Fibroblast of lung (primary cell): ENCODE results near the gene REXO5. TPM values are rescaled to one million over a fixed set of nuclear protein-coding genes. Genes with fewer than 3 reads are reported as not detected.
"Not testable (repeated sequence)": the region's sequence is repeated elsewhere in the genome, so short reads cannot be mapped to it uniquely, and the experiment has no call there.

Experiments
- DNase-seq, 2 donors: peaks; one replicate each; pipeline versions ENCODE4 v3.0.0 to v3.0.0-alpha.2; 2010; ENCODE audit warnings: low read depth in 2 of 2
- H2AFZ ChIP-seq: 2 replicates; pipeline ENCODE4 v1.5.1; 2012; ENCODE audit warnings: low read length, control low read depth, inconsistent platforms
- H3K27ac ChIP-seq: 2 replicates; pipeline ENCODE4 v1.5.1; 2011; ENCODE audit warnings: low read length, control low read depth; ENCODE audit not compliant: insufficient read depth
- H3K27me3 ChIP-seq: 2 replicates; pipeline ENCODE4 v1.5.1; 2011; ENCODE audit warnings: mild to moderate bottlenecking, low read length; ENCODE audit not compliant: control insufficient read depth, insufficient read depth
- H3K36me3 ChIP-seq: 2 replicates; pipeline ENCODE4 v1.5.1; 2011; ENCODE audit warnings: low read length; ENCODE audit not compliant: control insufficient read depth, insufficient read depth
- H3K4me1 ChIP-seq: 2 replicates; pipeline ENCODE4 v1.5.1; 2011; ENCODE audit warnings: low read length; ENCODE audit not compliant: control insufficient read depth, insufficient read depth; ENCODE audit errors: extremely low read depth
- H3K4me2 ChIP-seq: 2 replicates; pipeline ENCODE4 v1.5.1; 2011; ENCODE audit warnings: low read length, control low read depth; ENCODE audit not compliant: insufficient read depth; ENCODE audit errors: extremely low read depth
- H3K4me3 ChIP-seq, 4 experiments: fragments of 200-600 bp in 1 of 4; sonication (generic) in 1 of 4; replicated peaks in 1 of 4; 2 replicates each; pipeline ENCODE4 v1.5.1; 2011 to 2016; ENCODE audit warnings: low read length in 4 of 4, low read depth in 3 of 4, mild to moderate bottlenecking in 3 of 4, control low read depth in 2 of 4, inconsistent platforms in 1 of 4, mixed read lengths in 1 of 4; ENCODE audit not compliant: insufficient read depth in 1 of 4; ENCODE audit errors: control extremely low read depth in 1 of 4
- H3K79me2 ChIP-seq: 2 replicates; pipeline ENCODE4 v1.5.1; 2012; ENCODE audit warnings: mild to moderate bottlenecking, low read length, inconsistent platforms; ENCODE audit not compliant: control insufficient read depth, insufficient read depth
- H3K9ac ChIP-seq: 2 replicates; pipeline ENCODE4 v1.5.1; 2011; ENCODE audit warnings: mild to moderate bottlenecking, low read length, control low read depth; ENCODE audit not compliant: insufficient read depth
- H3K9me3 ChIP-seq: 2 replicates; pipeline ENCODE4 v1.5.1; 2012; ENCODE audit warnings: low read depth, low read length; ENCODE audit not compliant: control insufficient read depth, insufficient read depth
- H4K20me1 ChIP-seq: 2 replicates; pipeline ENCODE4 v1.5.1; 2011; ENCODE audit warnings: low read length; ENCODE audit not compliant: control insufficient read depth, insufficient read depth; ENCODE audit errors: extremely low read depth
- EZH2 ChIP-seq: IDR thresholded peaks from 2 replicates; pipeline ENCODE4 v1.5.1; 2012; ENCODE audit warnings: low read length, control low read depth, mild to moderate bottlenecking; ENCODE audit errors: missing control alignments
- polyA plus RNA-seq, 2 donors: library from polyadenylated mRNA; depleted of rRNA in 1 of 2; stranded (reverse) in 1 of 2; unstranded in 1 of 2; fragments of >200 nt; gene quantifications; 2 replicates each; pipeline ENCODE4 v1.2.1, GENCODE V29; 2011 to 2012; ENCODE audit warnings: missing spikeins in 1 of 2
- total RNA-seq: library from RNA; depleted of rRNA; stranded (reverse); fragments of >200 nt; gene quantifications from 2 replicates; pipeline ENCODE4 v1.2.1, GENCODE V29; 2014
- TF ChIP-seq, protein P1 (sequence below), 2 donors: IDR thresholded peaks in 1 of 2; conservative IDR thresholded peaks in 1 of 2; 1 replicate in 1 of 2; 2 replicates in 1 of 2; pipeline ENCODE4 v1.5.1; 2011 to 2012; ENCODE audit warnings: low read length in 2 of 2, control low read depth in 1 of 2, inconsistent platforms in 1 of 2, low read depth in 1 of 2, mild to moderate bottlenecking in 1 of 2

REXO5 gene
- total and polyA plus RNA-seq, 2 donors (not counting 1 experiment from before 2014, with no cell fraction given) = 5.6 to 9.1 TPM

DNA sequence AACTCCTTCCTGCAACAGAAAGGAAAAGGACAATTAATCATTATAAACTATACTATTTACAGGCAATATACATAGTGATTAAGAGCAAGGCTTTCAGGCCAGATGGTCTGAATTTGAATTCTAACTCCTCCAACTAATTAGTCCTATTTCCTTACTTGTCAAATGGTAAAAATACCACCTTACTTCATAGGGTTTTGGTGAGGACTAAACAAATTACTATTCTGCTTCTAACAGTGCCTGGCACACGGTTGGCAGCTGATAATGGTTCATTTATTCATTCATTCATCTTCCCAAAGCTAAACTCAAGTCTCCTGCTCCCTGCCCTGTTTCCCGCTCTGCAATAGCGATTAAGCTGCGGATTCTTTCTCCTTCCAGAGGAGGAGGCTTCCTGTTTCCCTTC, 54.0 kb downstream of the REXO5 start:
- no peak for TF ChIP-seq EZH2
- TF ChIP-seq, protein P1, sequence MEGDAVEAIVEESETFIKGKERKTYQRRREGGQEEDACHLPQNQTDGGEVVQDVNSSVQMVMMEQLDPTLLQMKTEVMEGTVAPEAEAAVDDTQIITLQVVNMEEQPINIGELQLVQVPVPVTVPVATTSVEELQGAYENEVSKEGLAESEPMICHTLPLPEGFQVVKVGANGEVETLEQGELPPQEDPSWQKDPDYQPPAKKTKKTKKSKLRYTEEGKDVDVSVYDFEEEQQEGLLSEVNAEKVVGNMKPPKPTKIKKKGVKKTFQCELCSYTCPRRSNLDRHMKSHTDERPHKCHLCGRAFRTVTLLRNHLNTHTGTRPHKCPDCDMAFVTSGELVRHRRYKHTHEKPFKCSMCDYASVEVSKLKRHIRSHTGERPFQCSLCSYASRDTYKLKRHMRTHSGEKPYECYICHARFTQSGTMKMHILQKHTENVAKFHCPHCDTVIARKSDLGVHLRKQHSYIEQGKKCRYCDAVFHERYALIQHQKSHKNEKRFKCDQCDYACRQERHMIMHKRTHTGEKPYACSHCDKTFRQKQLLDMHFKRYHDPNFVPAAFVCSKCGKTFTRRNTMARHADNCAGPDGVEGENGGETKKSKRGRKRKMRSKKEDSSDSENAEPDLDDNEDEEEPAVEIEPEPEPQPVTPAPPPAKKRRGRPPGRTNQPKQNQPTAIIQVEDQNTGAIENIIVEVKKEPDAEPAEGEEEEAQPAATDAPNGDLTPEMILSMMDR (conservative IDR thresholded peaks at IDR 0.05 in 1 of 2, IDR thresholded peaks at IDR 0.05 in 1 of 2; ENCODE audit: low read depth in 1 of 2, low read length in 2 of 2) = no peak
- H4K20me1 ChIP-seq = no peaks in the 10 kb centered on the region
- no peaks in the 10 kb centered on the region for H3K9me3 ChIP-seq
- H3K4me1 ChIP-seq = peaks cover under 1% of the 10 kb centered on the region
- no peak overlapping the region for H3K9ac ChIP-seq
- H3K27me3 ChIP-seq = no peaks in the 10 kb centered on the region
- no peak overlapping the region for H3K27ac ChIP-seq
- peaks cover 35% of the 10 kb centered on the region for H3K79me2 ChIP-seq
- no peak overlapping the region for H3K4me3 ChIP-seq
- H3K36me3 ChIP-seq = peaks cover 17% of the 10 kb centered on the region
- no peak overlapping the region for H3K4me2 ChIP-seq
- no peak overlapping the region for H2AFZ ChIP-seq
- no peak for DNase-seq

DNA sequence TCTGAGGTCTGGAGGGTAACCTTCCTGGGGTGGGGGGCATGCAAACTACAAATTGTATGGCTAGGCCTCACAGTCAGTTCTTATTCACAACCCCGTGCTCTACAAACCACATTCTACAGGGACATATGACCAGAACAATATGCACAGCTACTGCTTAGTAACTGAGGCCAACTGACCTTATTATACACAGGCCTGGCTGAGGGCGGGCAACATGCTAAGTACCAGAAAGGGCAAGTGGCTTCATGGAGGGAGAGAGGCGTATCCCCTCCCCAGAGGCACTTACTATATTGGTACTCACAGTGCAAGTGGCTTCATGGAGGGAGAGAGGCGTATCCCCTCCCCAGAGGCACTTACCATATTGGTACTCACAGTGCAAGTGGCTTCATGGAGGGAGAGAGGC, 54.7 kb downstream of the REXO5 start:
- H3K79me2 ChIP-seq = peaks cover 41% of the 10 kb centered on the region
- H4K20me1 ChIP-seq, H2AFZ ChIP-seq, H3K27me3 ChIP-seq, H3K4me3 ChIP-seq, H3K27ac ChIP-seq, H3K9me3 ChIP-seq, H3K9ac ChIP-seq, DNase-seq, H3K4me1 ChIP-seq, H3K4me2 ChIP-seq: not testable (repeated sequence)
- H3K36me3 ChIP-seq = peaks cover 15% of the 10 kb centered on the region

DNA sequence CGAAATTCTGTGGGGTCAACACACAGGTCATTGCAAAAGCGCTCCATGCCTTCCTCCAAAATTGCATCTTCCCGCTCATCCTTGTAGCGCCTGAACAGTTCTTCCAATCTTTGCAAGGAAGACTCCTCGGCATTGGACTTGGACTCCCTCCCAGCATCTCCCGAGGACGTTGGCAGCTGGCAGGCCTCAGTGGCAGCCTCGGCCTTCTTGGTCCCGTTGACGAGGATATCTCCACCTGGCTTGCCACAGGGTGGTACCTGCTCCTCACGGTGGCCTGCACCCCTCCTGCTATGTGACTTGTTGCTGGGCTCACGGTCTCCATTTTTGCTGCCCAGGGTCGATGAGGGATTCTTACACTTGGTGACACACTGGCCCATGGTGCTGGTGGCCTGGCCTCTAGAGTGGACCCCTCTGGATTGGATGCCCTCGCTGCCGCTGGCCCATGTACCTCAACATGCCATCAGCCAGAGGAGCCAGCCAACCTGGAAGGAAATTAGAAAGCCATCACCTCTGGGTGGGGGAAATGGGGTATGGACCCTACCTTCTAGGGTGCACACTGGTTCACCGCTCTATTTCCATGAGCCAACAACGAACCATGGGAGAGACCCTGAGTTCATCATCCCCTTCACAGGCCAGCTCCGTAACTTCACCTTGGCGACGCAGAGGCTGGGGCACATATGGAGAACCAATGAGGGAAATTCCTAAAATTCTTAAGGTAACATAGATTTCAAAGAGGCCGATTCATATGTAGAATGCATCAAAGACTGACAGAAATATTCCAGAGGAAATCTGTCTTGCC, 56.0 kb downstream of the REXO5 start:
- Histone ChIP-seq H3K36me3 (peaks cover 15% of the 10 kb centered on the region), H4K20me1 (no peaks in the 10 kb centered on the region), H3K4me1 (peaks cover 17% of the 10 kb centered on the region), H3K9ac (no peak overlapping the region), H3K27ac (no peak overlapping the region), H2AFZ (no peak overlapping the region), H3K9me3 (no peaks in the 10 kb centered on the region), H3K27me3 (no peaks in the 10 kb centered on the region), H3K4me3 (no peak overlapping the region), H3K79me2 (peaks cover 55% of the 10 kb centered on the region), H3K4me2 (no peak overlapping the region)
- TF ChIP-seq EZH2 = no peak
- TF ChIP-seq, protein P1 (conservative IDR thresholded peaks at IDR 0.05 in 1 of 2, IDR thresholded peaks at IDR 0.05 in 1 of 2; ENCODE audit: low read depth in 1 of 2, low read length in 2 of 2) = no peak
- no peak for DNase-seq

DNA sequence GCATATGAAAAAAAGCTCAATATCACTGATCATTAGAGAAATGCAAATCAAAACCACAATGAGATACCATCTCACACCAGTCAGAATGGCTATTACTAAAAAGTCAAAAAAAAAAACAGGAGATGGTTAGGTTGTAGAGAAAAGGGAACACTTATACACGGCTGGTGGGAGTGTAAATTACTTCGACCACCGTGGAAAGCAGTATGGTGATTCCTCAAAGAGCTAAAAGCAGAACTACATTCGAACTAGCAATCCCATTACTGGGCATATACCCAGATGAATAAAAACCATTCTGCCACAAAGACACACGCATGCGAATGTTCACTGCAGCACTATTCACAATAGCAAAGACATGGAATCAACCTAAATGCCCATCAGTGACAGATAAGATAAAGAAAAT, 58.0 kb downstream of the REXO5 start:
- H3K27ac ChIP-seq, H3K9me3 ChIP-seq, H3K27me3 ChIP-seq, H3K4me3 ChIP-seq, DNase-seq, H2AFZ ChIP-seq, H3K9ac ChIP-seq, H3K4me2 ChIP-seq, H4K20me1 ChIP-seq: not testable (repeated sequence)
- H3K4me1 ChIP-seq = peaks cover 28% of the 10 kb centered on the region
- peaks cover 15% of the 10 kb centered on the region for H3K36me3 ChIP-seq
- H3K79me2 ChIP-seq = peaks cover 70% of the 10 kb centered on the region
